Breast epithelium (tissue), 4 donors: ENCODE data around the gene NWD2. TPM values are rescaled to one million over a fixed set of nuclear protein-coding genes. Genes with fewer than 3 reads are reported as not detected.

Experiments used
- DNase-seq, 2 donors: peaks; one replicate each; pipeline ENCODE4 v3.0.0-alpha.2; 2019; ENCODE audit warnings: low spot score in 2 of 2
- H3K27ac ChIP-seq, 2 donors: fragments of 200-600 bp; sonication (generic) in 1 of 2; one replicate each; pipeline ENCODE4 v1.5.1; 2016 to 2019; ENCODE audit warnings: mild to moderate bottlenecking in 1 of 2
- H3K27me3 ChIP-seq, 2 donors: fragments of 200-600 bp; sonication (generic) in 1 of 2; one replicate each; pipeline versions ENCODE4 v1.5.1 to v1.6.0; 2017 to 2019; ENCODE audit warnings: control low read depth in 1 of 2, mild to moderate bottlenecking in 1 of 2
- H3K36me3 ChIP-seq: fragments of 200-600 bp; one replicate; pipeline ENCODE4 v1.5.1; 2019
- H3K4me1 ChIP-seq, 2 donors: fragments of 200-600 bp; sonication (generic); one replicate each; pipeline ENCODE4 v1.5.1; 2016 to 2019; ENCODE audit warnings: control low read depth in 1 of 2
- H3K4me3 ChIP-seq, 3 donors: fragments of 200-600 bp; sonication (generic); 1 replicate in 2 of 3; 2 replicates in 1 of 3; pipeline ENCODE4 v1.5.1; 2016 to 2019; ENCODE audit warnings: mild to moderate bottlenecking in 3 of 3, moderate library complexity in 2 of 3
- H3K9me3 ChIP-seq, 2 donors: fragments of 200-600 bp; sonication (generic) in 1 of 2; one replicate each; pipeline ENCODE4 v1.5.1; 2016 to 2019; ENCODE audit warnings: control low read depth in 1 of 2
- POLR2A ChIP-seq: fragments of 450-650 bp; IDR thresholded peaks from one replicate; pipeline ENCODE4 v1.6.1; 2016; ENCODE audit warnings: antibody characterized with exemption, mild to moderate bottlenecking, moderate library complexity
- POLR2AphosphoS5 ChIP-seq, 3 donors: sonication (generic); formaldehyde crosslinking; IDR thresholded peaks; one replicate each; pipeline ENCODE4 v1.6.1; 2017; ENCODE audit warnings: antibody characterized with exemption in 3 of 3
- intact Hi-C: fragments of 100-400 bp; cut with DNase I; formaldehyde crosslinking; loops from one replicate; pipeline ENCODE4 v1.15.1; 2023; ENCODE audit warnings: low total_unique reads
- total RNA-seq, 3 donors: library from RNA; depleted of rRNA; stranded (reverse); fragments of >200 nt; gene quantifications; one replicate each; pipeline ENCODE4 v1.1.0, GENCODE V29; 2016
- TF ChIP-seq, protein P1 (sequence below), 3 donors: fragments of 450-650 bp; IDR thresholded peaks; one replicate each; pipeline ENCODE4 v1.5.1; 2016 to 2017; ENCODE audit warnings: antibody characterized with exemption in 3 of 3, mild to moderate bottlenecking in 3 of 3, moderate library complexity in 3 of 3

The NWD2 gene
- total RNA-seq, 3 donors from 2014 or later = 0.48 to 2.2 (median 0.66) TPM

DNA sequence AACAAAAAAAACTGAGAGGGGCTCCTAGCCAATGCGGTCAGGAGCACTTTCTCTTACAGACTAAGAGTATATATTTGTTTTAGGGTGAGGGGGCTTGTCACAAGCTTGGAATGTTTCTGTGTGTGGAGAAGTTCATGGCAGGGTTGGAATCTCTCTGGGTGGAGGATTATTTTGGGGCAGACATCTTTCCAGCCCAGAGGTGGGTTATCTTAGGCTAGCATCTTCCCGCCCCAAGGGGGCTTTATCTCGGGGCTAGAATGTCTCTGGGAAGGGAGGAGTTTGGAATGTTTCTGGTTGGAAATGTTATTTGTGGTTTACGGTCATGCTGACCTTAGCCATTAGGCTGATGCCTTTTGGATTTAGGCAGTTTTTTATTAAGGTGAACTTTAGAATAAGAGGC, 236.0 kb downstream of the NWD2 start:
- no peak overlapping the region for H3K4me3 ChIP-seq
- no peaks in the 10 kb centered on the region for H3K9me3 ChIP-seq
- no peak overlapping the region for H3K27ac ChIP-seq
- H3K36me3 ChIP-seq = no peaks in the 10 kb centered on the region
- intact Hi-C loops = no loop called here
- H3K27me3 ChIP-seq = no peaks in the 10 kb centered on the region
- TF ChIP-seq, protein P1, sequence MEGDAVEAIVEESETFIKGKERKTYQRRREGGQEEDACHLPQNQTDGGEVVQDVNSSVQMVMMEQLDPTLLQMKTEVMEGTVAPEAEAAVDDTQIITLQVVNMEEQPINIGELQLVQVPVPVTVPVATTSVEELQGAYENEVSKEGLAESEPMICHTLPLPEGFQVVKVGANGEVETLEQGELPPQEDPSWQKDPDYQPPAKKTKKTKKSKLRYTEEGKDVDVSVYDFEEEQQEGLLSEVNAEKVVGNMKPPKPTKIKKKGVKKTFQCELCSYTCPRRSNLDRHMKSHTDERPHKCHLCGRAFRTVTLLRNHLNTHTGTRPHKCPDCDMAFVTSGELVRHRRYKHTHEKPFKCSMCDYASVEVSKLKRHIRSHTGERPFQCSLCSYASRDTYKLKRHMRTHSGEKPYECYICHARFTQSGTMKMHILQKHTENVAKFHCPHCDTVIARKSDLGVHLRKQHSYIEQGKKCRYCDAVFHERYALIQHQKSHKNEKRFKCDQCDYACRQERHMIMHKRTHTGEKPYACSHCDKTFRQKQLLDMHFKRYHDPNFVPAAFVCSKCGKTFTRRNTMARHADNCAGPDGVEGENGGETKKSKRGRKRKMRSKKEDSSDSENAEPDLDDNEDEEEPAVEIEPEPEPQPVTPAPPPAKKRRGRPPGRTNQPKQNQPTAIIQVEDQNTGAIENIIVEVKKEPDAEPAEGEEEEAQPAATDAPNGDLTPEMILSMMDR (IDR thresholded peaks at IDR 0.05) = no peak
- TF ChIP-seq POLR2AphosphoS5 (IDR thresholded peaks at IDR 0.05) (no peak), POLR2A (no peak)
- H3K4me1 ChIP-seq = no peaks in the 10 kb centered on the region
- DNase-seq = no peak

DNA sequence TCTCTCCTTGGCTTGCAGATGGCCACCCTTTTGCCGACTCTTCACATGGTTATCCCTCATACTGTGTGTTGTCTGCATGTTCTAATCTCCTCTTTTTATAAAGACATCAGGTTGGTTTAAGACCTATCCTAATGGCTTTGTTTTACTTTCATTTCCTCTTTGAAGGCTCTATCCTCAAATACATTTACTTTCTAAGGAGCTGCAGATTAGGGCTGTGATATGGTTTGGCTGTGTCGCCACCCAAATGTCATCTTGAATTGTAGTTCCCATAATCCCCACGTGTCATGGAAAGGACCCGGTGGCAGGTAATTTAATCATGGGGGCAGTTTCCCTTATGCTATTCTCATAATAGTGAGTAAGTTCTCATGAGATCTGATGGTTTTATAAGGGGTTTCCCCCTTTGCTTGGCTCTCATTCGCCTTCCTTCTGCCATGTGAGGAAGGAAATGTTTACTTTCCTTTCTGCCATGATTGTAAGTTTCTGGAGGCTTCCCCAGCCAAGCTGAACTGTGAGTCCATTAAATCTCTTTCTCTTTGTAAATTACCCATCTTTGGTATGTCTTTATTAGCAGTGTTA, 237.1 kb downstream of the NWD2 start:
- intact Hi-C loops = loop anchor here (2.0 kb wide), 1 partner anchor 45 kb away; no protein-coding TSS in a partner anchor
- Histone ChIP-seq H3K9me3 (no peaks in the 10 kb centered on the region), H3K27ac (no peak overlapping the region), H3K36me3 (no peaks in the 10 kb centered on the region), H3K4me1 (peaks cover 0 to 4% of the 10 kb centered on the region in 2 donors), H3K27me3 (no peaks in the 10 kb centered on the region), H3K4me3 (no peak overlapping the region)
- TF ChIP-seq POLR2A (no peak), POLR2AphosphoS5 (IDR thresholded peaks at IDR 0.05) (no peak)
- TF ChIP-seq, protein P1 (IDR thresholded peaks at IDR 0.05) = no peak
- no peak for DNase-seq

DNA sequence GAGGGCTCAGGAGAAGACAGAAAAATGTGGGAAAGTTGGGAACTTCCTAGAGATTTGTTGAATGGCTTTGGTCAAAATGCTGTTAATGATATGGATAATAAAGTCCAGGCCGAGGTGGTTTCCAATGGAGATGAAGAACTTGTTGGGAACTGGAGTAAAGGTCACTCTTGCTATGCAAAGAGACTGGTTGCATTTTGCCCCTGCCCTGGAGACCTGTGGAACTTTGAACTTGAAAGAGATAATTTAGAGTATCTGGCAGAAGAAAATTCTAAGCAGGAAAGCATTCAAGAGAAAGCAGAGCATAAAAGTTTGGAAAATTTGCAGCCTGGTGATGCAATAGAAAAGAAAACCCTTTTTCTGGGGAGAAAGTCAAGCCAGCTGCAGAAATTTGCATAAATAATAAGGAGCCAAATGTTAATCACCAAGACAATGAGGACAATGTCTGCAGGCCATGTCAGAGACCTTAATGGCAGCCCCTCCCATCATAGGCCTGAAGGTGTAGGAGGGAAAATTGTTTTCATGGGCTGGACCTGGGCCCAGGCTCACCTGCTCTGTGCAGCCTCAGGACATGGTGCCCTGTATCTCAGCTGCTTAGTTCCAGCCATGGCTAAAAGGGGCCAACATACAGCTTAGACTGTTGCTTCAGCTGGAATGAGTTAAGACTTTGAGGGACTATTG, 237.8 kb downstream of the NWD2 start:
- intact Hi-C loops = loop anchor here (2.0 kb wide), 1 partner anchor 44 kb away; no protein-coding TSS in a partner anchor
- no peak for DNase-seq
- TF ChIP-seq, protein P1 (IDR thresholded peaks at IDR 0.05) = no peak
- TF ChIP-seq POLR2A (no peak), POLR2AphosphoS5 (IDR thresholded peaks at IDR 0.05) (no peak)
- Histone ChIP-seq H3K4me3 (no peak overlapping the region), H3K27me3 (no peaks in the 10 kb centered on the region), H3K27ac (no peak overlapping the region), H3K9me3 (no peaks in the 10 kb centered on the region), H3K4me1 (peaks cover 0 to 4% of the 10 kb centered on the region in 2 donors), H3K36me3 (no peaks in the 10 kb centered on the region)

DNA sequence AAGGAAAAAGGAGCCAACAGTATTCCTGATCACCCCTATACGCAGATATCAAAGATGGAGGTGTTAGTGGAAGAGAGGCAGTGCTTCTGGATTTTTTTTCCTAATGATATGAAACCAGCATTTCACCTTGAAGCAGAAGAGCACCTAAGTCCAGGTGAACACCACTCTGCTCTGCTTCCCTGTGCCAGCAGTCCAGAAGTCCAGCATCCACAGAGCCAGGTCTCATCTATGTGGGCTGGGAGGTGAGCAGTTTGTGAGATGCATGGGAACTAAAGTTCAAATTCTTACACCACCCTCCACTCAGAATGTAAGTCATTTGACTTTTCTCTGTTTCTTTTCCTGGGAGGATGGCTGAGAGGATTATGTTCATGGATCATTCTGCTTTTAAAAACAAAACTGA, 239.1 kb downstream of the NWD2 start:
- DNase-seq = no peak
- H3K27ac ChIP-seq = no peak overlapping the region
- no peak for TF ChIP-seq POLR2AphosphoS5 (IDR thresholded peaks at IDR 0.05)
- TF ChIP-seq, protein P1 (IDR thresholded peaks at IDR 0.05) = no peak
- TF ChIP-seq POLR2A = no peak
- peaks cover 0 to 4% of the 10 kb centered on the region in 2 donors for H3K4me1 ChIP-seq
- intact Hi-C loops = loop anchor here (2.0 kb wide), 1 partner anchor 43 kb away; no protein-coding TSS in a partner anchor
- no peaks in the 10 kb centered on the region for H3K9me3 ChIP-seq
- H3K4me3 ChIP-seq = no peak overlapping the region
- H3K36me3 ChIP-seq = no peaks in the 10 kb centered on the region
- no peaks in the 10 kb centered on the region for H3K27me3 ChIP-seq

DNA sequence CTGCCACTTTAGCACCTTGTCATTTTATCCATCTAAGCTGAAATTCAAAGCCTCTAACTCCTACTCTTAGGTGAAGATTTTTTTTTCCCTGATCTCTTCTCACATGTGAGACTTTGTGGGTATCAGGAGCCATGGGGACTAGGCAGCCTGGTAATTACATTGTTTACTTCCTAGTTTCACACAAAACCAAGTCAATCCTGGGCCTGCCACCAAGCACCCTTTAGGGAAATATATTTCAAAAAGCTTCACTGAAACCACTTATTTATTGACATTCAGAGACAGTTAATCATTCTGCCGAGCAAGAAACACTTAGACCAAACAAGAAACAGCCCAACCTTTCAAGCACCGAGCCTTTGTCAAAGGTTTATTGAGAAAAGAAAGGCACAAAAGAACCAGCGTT, 241.6 kb downstream of the NWD2 start:
- Histone ChIP-seq H3K4me3 (no peak overlapping the region), H3K36me3 (no peaks in the 10 kb centered on the region), H3K27me3 (no peaks in the 10 kb centered on the region), H3K9me3 (no peaks in the 10 kb centered on the region), H3K27ac (peak overlapping the region; percentile 49 to 64), H3K4me1 (peaks cover 0 to 4% of the 10 kb centered on the region in 2 donors)
- intact Hi-C loops = no loop called here
- TF ChIP-seq, protein P1 (IDR thresholded peaks at IDR 0.05) = no peak
- TF ChIP-seq POLR2A (no peak), POLR2AphosphoS5 (IDR thresholded peaks at IDR 0.05) (no peak)
- DNase-seq = no peak
